Lung (tissue), 12 donors: ENCODE results near the gene FTCDNL1. TPM values are rescaled to one million over a fixed set of nuclear protein-coding genes. Genes with fewer than 3 reads are reported as not detected.

Source experiments
- ATAC-seq: fragments of 200-7000 bp; cut with Tn5 transposase; one replicate; pipeline ENCODE4 v1.9.1; 2020; ENCODE audit warnings: moderate number of reproducible peaks; ENCODE audit not compliant: insufficient read depth, low FRiP score
- DNase-seq, 3 donors: peaks; one replicate each; pipeline ENCODE4 v3.0.0-alpha.2; 2013 to 2017
- H3K27ac ChIP-seq, 2 donors: one replicate each; pipeline ENCODE4 v1.5.1; 2013; ENCODE audit warnings: mild to moderate bottlenecking in 2 of 2, moderate library complexity in 2 of 2, control low read depth in 1 of 2, inconsistent platforms in 1 of 2, low read depth in 1 of 2, low read length in 1 of 2
- H3K27me3 ChIP-seq, 3 donors: one replicate each; pipeline ENCODE4 v1.5.1; 2013; ENCODE audit warnings: low read length in 2 of 3; ENCODE audit not compliant: control insufficient read depth in 3 of 3, insufficient read depth in 3 of 3
- H3K36me3 ChIP-seq, 4 donors: one replicate each; pipeline ENCODE4 v1.5.1; 2013; ENCODE audit warnings: low read length in 4 of 4, mild to moderate bottlenecking in 1 of 4, moderate library complexity in 1 of 4; ENCODE audit not compliant: control insufficient read depth in 4 of 4, insufficient read depth in 4 of 4
- H3K4me1 ChIP-seq, 5 donors: one replicate each; pipeline ENCODE4 v1.5.1; 2013; ENCODE audit warnings: low read length in 5 of 5, mild to moderate bottlenecking in 2 of 5, moderate library complexity in 1 of 5; ENCODE audit not compliant: control insufficient read depth in 5 of 5, insufficient read depth in 5 of 5
- H3K4me3 ChIP-seq: one replicate; pipeline ENCODE4 v1.5.1; 2013; ENCODE audit warnings: mild to moderate bottlenecking, control low read depth, moderate library complexity
- H3K9ac ChIP-seq, 2 donors: one replicate each; pipeline ENCODE4 v1.5.1; 2013; ENCODE audit warnings: low read length in 2 of 2, control low read depth in 1 of 2; ENCODE audit not compliant: insufficient read depth in 1 of 2
- H3K9me3 ChIP-seq, 4 donors: one replicate each; pipeline ENCODE4 v1.5.1; 2013; ENCODE audit warnings: low read length in 3 of 4, mild to moderate bottlenecking in 1 of 4, moderate library complexity in 1 of 4; ENCODE audit not compliant: control insufficient read depth in 4 of 4, insufficient read depth in 3 of 4
- WGBS, 2 donors: extraction: QIAGEN DNeasy Blood & Tissue Kit; methylation state at CpG; one replicate each; pipeline ENCODE4 v1.1.7; 2013; 5-methylcytosine and 5-hydroxymethylcytosine counted together
- polyA plus RNA-seq, 2 donors: library from polyadenylated mRNA; stranded (reverse); fragments of 200-250 nt; gene quantifications; one replicate each; pipeline ENCODE4 v1.2.1, GENCODE V29; 2013
- total RNA-seq, 2 donors: library from RNA; depleted of rRNA in 1 of 2; stranded (reverse); fragments of >200 nt in 1 of 2; gene quantifications; one replicate each; pipeline ENCODE4 v1.2.1, GENCODE V29; 2014 to 2021
- TF ChIP-seq, protein P1 (sequence below): IDR thresholded peaks from 2 replicates; pipeline ENCODE4 v1.5.1; 2012; ENCODE audit warnings: mild to moderate bottlenecking; ENCODE audit errors: control extremely low read depth, extremely low read depth
- donor health status: control.
- donor health status: control.
- donor health status: Bipolar disorder and iron deficiency.
- donor health status: healthy.
- donor health status: DM: yes; HTN: yes; CAD: no.

The FTCDNL1 gene
- total and polyA plus RNA-seq, 4 donors = 1.3 to 2.8 (median 1.8) TPM

- no peaks in the 10 kb centered on the region for H3K9me3 ChIP-seq
- TF ChIP-seq, protein P1, sequence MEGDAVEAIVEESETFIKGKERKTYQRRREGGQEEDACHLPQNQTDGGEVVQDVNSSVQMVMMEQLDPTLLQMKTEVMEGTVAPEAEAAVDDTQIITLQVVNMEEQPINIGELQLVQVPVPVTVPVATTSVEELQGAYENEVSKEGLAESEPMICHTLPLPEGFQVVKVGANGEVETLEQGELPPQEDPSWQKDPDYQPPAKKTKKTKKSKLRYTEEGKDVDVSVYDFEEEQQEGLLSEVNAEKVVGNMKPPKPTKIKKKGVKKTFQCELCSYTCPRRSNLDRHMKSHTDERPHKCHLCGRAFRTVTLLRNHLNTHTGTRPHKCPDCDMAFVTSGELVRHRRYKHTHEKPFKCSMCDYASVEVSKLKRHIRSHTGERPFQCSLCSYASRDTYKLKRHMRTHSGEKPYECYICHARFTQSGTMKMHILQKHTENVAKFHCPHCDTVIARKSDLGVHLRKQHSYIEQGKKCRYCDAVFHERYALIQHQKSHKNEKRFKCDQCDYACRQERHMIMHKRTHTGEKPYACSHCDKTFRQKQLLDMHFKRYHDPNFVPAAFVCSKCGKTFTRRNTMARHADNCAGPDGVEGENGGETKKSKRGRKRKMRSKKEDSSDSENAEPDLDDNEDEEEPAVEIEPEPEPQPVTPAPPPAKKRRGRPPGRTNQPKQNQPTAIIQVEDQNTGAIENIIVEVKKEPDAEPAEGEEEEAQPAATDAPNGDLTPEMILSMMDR = no peak
- H3K4me1 ChIP-seq = no peaks in the 10 kb centered on the region
- no peaks in the 10 kb centered on the region for H3K27me3 ChIP-seq
- H3K9ac ChIP-seq = no peak overlapping the region
- ATAC-seq = no peak
- H3K36me3 ChIP-seq = no peaks in the 10 kb centered on the region
- DNase-seq = no peak
- 92 to 97% methylated on average over 7 of the region's 7 CpGs for WGBS, 2 donors
- H3K27ac ChIP-seq = no peak overlapping the region
- no peak overlapping the region for H3K4me3 ChIP-seq
Observed at GRCh38 chr2:199764273-199764800, 86.7 kb downstream of the FTCDNL1 start.

DNA sequence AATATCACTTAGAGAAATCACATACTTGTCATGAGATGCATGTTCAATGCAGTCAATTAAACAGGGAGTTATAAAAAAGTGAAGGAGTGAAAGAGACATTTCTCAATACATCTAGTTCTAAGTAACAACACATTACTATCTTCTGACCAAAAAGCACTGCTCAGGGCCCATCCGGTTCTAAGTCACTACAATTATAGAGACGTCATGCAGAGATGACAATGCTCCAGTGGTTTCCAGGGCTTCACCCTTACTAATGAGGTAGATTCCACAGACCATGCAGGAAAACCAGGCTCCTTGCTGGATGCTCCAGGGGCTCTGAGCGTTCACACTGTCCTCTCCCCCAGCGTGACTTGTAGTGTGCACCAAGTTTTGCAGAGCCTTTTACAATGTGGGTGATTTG, 88.0 kb downstream of the FTCDNL1 start:
- DNase-seq (no peak), ATAC-seq (no peak)
- H3K36me3 ChIP-seq = no peaks in the 10 kb centered on the region
- H3K27ac ChIP-seq = no peak overlapping the region
- H3K9ac ChIP-seq = no peak overlapping the region
- peaks cover 0 to 2% (median 0%) of the 10 kb centered on the region in 3 donors for H3K27me3 ChIP-seq
- H3K9me3 ChIP-seq = no peaks in the 10 kb centered on the region
- no peak overlapping the region for H3K4me3 ChIP-seq
- 91% methylated on average over 4 of the region's 4 CpGs for WGBS, 2 donors
- no peaks in the 10 kb centered on the region for H3K4me1 ChIP-seq
- TF ChIP-seq, protein P1 = no peak

DNA sequence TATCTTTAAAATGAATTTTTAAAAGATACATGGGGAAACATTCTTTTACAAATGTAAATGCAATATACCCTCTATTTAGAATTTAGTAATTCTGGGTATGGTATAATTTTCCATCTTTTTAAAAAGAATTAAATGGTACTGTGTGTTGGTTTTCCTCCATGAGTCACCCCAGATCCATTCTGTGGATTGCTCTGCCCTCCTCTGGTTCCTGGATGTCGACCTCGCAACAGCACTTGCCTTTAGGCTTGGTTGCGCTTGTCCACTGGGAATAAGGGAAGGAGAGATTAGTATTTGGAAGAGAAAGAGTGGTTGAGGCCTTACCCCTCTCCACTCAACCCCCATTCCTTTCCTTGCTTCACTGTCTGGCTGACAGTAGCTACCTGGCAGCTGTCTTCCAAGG, 90.4 kb downstream of the FTCDNL1 start:
- no peak for DNase-seq
- no peaks in the 10 kb centered on the region for H3K9me3 ChIP-seq
- H3K4me1 ChIP-seq = peaks cover 0 to 10% (median 4%) of the 10 kb centered on the region in 5 donors
- H3K27ac ChIP-seq = no peak overlapping the region
- TF ChIP-seq, protein P1 = no peak
- ATAC-seq = no peak
- H3K4me3 ChIP-seq = no peak overlapping the region
- H3K36me3 ChIP-seq = no peaks in the 10 kb centered on the region
- WGBS, 2 donors = 92 to 96% methylated on average over 3 of the region's 3 CpGs
- no peak overlapping the region for H3K9ac ChIP-seq
- H3K27me3 ChIP-seq = peaks cover 0 to 2% (median 0%) of the 10 kb centered on the region in 3 donors
